Measurements from ENCODE around the gene MMP8. TPM values are rescaled to one million over a fixed set of nuclear protein-coding genes. Genes with fewer than 3 reads are reported as not detected.

Gene MMP8
- total RNA-seq: 0.07 TPM in 2 replicates

GRCh38 chr11:102724904-102725500 lies at the start of gene MMP8:
Gene MMP8 (minus strand): TSS chr11:102724954. CDS start chr11:102724855, 99 bp downstream.

GRCh38 chr11:102705626-102706025 lies 19.1 kb downstream of the MMP8 start, which contains the start of gene MMP27:
Gene MMP27 (minus strand): TSS chr11:102705769. CDS start chr11:102705714, 55 bp downstream.

Other genes with a start within 250 kb of the MMP8 start
- not detected in 2 replicates for gene MMP7, start 194.2 kb downstream of the MMP8 start, total RNA-seq
- not detected in 2 replicates for gene MMP20, start 99.6 kb downstream of the MMP8 start, total RNA-seq
- not detected in 2 replicates for gene MMP27, start 19.2 kb downstream of the MMP8 start, total RNA-seq
- 3.8 and 5.1 TPM in 2 replicates for gene MMP10, start 55.7 kb upstream of the MMP8 start, total RNA-seq
- gene MMP1, start 73.2 kb upstream of the MMP8 start, total RNA-seq: 746 and 915 TPM in 2 replicates
- gene MMP3, start 118.7 kb upstream of the MMP8 start, total RNA-seq: 0.40 TPM in 1 of 2 replicates, not detected in the other
- gene MMP12, start 150.0 kb upstream of the MMP8 start, total RNA-seq: 0.07 and 0.17 TPM in 2 replicates
- gene MMP13, start 230.8 kb upstream of the MMP8 start, total RNA-seq: not detected in 2 replicates